ENCODE measurements around the gene NRF1. TPM values are rescaled to one million over a fixed set of nuclear protein-coding genes. Genes with fewer than 3 reads are reported as not detected.

NRF1 gene
- total RNA-seq, 1 donor from 2014 or later: 29.7 TPM

- no peak for DNase-seq (ENCODE audit: low spot score, unreplicated experiment)
- peaks cover 35% of the 10 kb centered on the region for H3K36me3 Mint-ChIP-seq (ENCODE audit: insufficient read depth)
- TF ChIP-seq CTCF (IDR thresholded peaks at IDR 0.05; ENCODE audit: unreplicated experiment): no peak
- H3K4me3 Mint-ChIP-seq (ENCODE audit: low read depth): no peak overlapping the region
- H3K27me3 Mint-ChIP-seq: no peaks in the 10 kb centered on the region
- no peaks in the 10 kb centered on the region for H3K4me1 Mint-ChIP-seq (ENCODE audit: low read depth)
- peaks cover 18% of the 10 kb centered on the region for H3K9me3 Mint-ChIP-seq (ENCODE audit: low read depth)
- no peak overlapping the region for H3K27ac Mint-ChIP-seq
These were observed 64.0 kb downstream of the NRF1 start for GRCh38 chr7:129675521-129675920.

DNA sequence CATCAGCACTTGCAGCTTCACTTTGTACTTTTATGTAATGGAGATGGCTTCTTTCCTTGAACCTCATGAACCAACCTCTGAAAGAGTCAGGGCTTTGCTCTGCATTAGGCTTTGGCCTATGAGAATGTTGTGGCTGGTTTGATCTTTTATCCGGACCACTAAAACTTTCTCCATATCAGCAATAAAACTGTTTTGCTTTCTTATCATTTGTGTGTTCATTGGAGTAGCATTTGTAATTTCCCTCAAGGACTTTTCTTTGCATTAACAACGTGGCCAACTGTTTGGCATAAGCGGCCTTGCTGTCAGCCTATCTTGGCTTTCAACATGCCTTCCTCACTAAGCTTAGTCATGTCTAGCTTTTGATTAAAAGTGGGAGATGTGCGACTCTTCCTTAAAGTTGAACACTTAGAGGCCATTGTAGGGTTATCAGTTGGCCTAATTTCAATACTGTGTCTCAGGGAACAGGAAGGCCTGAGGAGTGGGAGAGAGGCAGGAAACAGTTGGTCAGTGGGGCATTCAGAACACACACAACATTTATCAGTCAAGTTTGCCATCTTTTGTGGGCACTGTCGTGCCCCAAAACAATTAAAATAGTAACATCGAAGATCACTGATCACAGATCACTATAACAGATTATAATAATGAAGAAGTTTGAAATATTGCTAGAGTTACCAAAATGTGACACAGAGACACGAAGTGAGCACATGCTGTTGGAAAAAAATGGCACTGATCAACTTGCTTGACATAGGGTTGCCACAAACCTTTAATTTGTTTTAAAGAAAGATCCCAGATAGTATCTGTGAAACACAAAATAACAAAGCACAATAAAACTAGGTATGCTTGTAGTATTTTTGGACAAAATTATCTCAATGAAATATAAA, 64.7 kb downstream of the NRF1 start:
- Mint-ChIP-seq H3K36me3 (ENCODE audit: insufficient read depth) (peaks cover 36% of the 10 kb centered on the region), H3K4me3 (ENCODE audit: low read depth) (no peak overlapping the region), H3K27ac (no peak overlapping the region), H3K27me3 (no peaks in the 10 kb centered on the region), H3K4me1 (ENCODE audit: low read depth) (no peaks in the 10 kb centered on the region), H3K9me3 (ENCODE audit: low read depth) (peaks cover 18% of the 10 kb centered on the region)
- TF ChIP-seq CTCF (IDR thresholded peaks at IDR 0.05; ENCODE audit: unreplicated experiment): no peak
- DNase-seq (ENCODE audit: low spot score, unreplicated experiment): no peak

DNA sequence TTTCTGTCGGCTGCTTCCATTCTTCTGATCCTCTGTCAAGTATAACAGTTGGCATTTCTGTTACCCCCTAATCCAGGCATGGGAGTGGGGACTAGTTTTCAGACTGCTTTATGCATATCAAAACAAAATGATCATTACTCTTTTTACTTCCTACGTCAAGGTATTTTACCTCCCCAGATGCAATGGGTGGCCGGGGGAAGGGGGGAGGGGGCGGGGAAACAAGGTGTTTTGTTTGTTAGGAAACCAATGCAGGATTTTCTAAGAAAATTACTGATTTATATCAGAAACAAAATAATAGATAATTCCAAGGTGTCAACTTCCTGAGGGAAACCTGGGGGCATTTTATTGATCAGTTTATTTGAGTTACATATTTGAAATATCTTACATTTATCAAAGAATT, 66.3 kb downstream of the NRF1 start:
- no peak overlapping the region for H3K4me3 Mint-ChIP-seq (ENCODE audit: low read depth)
- DNase-seq (ENCODE audit: low spot score, unreplicated experiment): no peak
- TF ChIP-seq CTCF (IDR thresholded peaks at IDR 0.05; ENCODE audit: unreplicated experiment): no peak
- no peaks in the 10 kb centered on the region for H3K4me1 Mint-ChIP-seq (ENCODE audit: low read depth)
- peaks cover 18% of the 10 kb centered on the region for H3K9me3 Mint-ChIP-seq (ENCODE audit: low read depth)
- H3K36me3 Mint-ChIP-seq (ENCODE audit: insufficient read depth): peaks cover 36% of the 10 kb centered on the region
- H3K27ac Mint-ChIP-seq: no peak overlapping the region
- no peaks in the 10 kb centered on the region for H3K27me3 Mint-ChIP-seq

DNA sequence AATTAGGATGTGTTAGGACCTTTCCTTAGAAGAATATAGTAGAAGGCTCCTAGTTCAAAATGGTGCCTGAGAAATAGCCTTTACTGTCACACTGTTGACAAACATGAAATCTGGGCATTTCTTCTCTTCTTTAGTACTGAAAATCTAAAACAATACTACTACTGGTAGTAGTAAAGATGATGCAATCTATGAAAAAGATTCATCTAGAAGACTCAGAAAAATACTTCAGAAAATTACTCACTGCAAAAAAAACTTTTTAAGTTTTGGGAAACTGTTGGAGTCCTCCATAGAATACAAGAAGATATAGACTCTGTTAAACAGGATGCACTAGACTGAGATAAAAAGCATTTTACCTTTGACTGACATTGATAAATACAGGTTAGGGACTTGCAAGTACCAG, 67.1 kb downstream of the NRF1 start:
- peaks cover 18% of the 10 kb centered on the region for H3K9me3 Mint-ChIP-seq (ENCODE audit: low read depth)
- no peak overlapping the region for H3K4me3 Mint-ChIP-seq (ENCODE audit: low read depth)
- H3K27ac Mint-ChIP-seq: peak overlapping the region; percentile 8
- no peaks in the 10 kb centered on the region for H3K4me1 Mint-ChIP-seq (ENCODE audit: low read depth)
- no peaks in the 10 kb centered on the region for H3K27me3 Mint-ChIP-seq
- H3K36me3 Mint-ChIP-seq (ENCODE audit: insufficient read depth): peaks cover 36% of the 10 kb centered on the region
- no peak for TF ChIP-seq CTCF (IDR thresholded peaks at IDR 0.05; ENCODE audit: unreplicated experiment)
- DNase-seq (ENCODE audit: low spot score, unreplicated experiment): no peak

DNA sequence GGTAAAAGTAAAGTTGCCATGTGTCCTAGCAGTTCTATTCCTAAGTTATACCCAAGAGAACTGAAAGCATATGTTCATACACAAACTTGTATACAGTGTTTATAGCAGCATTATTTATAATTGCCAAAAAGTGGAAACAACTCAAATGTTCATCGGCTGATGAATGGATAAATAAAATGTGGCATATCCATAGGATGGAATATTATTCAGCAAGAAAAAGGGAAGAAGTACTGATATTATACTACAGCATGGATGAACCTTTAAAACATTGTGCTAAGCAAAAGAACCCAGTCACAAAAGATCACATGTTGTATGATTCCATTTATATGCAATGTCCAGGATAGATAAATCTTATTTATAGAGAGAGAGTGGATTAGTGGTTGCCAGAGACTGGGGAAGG, 68.9 kb downstream of the NRF1 start:
- Mint-ChIP-seq H3K4me1 (ENCODE audit: low read depth) (no peaks in the 10 kb centered on the region), H3K36me3 (ENCODE audit: insufficient read depth) (peaks cover 25% of the 10 kb centered on the region), H3K27ac (no peak overlapping the region), H3K9me3 (ENCODE audit: low read depth) (peaks cover 9% of the 10 kb centered on the region), H3K27me3 (no peaks in the 10 kb centered on the region), H3K4me3 (ENCODE audit: low read depth) (no peak overlapping the region)
- no peak for DNase-seq (ENCODE audit: low spot score, unreplicated experiment)
- TF ChIP-seq CTCF (IDR thresholded peaks at IDR 0.05; ENCODE audit: unreplicated experiment): no peak

All from progenitor cell of endocrine pancreas (in vitro differentiated cells).